HUES6 (cell line): Measurements from ENCODE around the gene GLP2R.

Source experiments
- H3K27ac ChIP-seq: 2 replicates; pipeline ENCODE4 v1.7.0; 2013; ENCODE audit warnings: low read depth, mild to moderate bottlenecking, low read length, inconsistent platforms
- H3K27me3 ChIP-seq: 2 replicates; pipeline ENCODE4 v1.6.1; 2013; ENCODE audit warnings: low read length; ENCODE audit not compliant: control insufficient read depth, insufficient read depth
- H3K36me3 ChIP-seq: 2 replicates; pipeline ENCODE4 v1.6.1; 2013; ENCODE audit warnings: low read length; ENCODE audit not compliant: control insufficient read depth, insufficient read depth
- H3K4me1 ChIP-seq: 2 replicates; pipeline ENCODE4 v1.6.1; 2013; ENCODE audit warnings: low read length; ENCODE audit not compliant: control insufficient read depth, insufficient read depth
- H3K4me3 ChIP-seq: 2 replicates; pipeline ENCODE4 v1.5.1; 2013; ENCODE audit warnings: low read depth, low read length
- H3K9ac ChIP-seq: one replicate; pipeline ENCODE4 v1.6.1; 2013; ENCODE audit warnings: mild to moderate bottlenecking, low read length
- H3K9me3 ChIP-seq: 2 replicates; pipeline ENCODE4 v1.6.1; 2013; ENCODE audit warnings: low read depth, low read length; ENCODE audit not compliant: control insufficient read depth, insufficient read depth

Gene GLP2R

DNA sequence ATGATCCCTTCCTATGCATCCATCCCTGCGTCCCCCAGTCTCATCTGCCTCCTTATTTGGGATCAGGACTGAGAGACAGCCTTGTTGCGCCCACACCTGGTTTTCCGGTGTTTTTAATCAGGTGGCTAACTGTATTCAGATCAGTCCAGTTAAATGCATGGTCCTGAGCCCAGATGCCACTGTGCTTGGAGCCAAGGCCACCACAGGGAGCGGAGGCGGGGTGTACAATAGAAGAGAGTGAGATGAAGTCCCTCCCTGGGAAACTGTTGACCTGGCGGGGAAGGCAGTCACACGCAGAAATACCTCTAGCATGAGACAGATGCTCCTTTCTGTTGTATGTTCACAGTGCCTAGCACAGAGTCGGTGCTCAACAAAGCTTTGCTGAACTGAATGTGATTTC is 73.1 kb downstream of the GLP2R start:
- H3K9me3 ChIP-seq: no peaks in the 10 kb centered on the region
- H3K9ac ChIP-seq: no peak overlapping the region
- 0 out of 2 replicates have a peak, but pooled peaks cover 4% of the 10 kb centered on the region for H3K4me1 ChIP-seq
- no peak overlapping the region for H3K27ac ChIP-seq
- no peak overlapping the region for H3K4me3 ChIP-seq
- no peaks in the 10 kb centered on the region for H3K36me3 ChIP-seq
- no peaks in the 10 kb centered on the region for H3K27me3 ChIP-seq

- Histone ChIP-seq H3K27me3 (no peaks in the 10 kb centered on the region), H3K4me3 (no peak overlapping the region), H3K36me3 (no peaks in the 10 kb centered on the region), H3K9me3 (no peaks in the 10 kb centered on the region), H3K4me1 (0 out of 2 replicates have a peak, but pooled peaks cover 4% of the 10 kb centered on the region), H3K27ac (no peak overlapping the region), H3K9ac (no peak overlapping the region)
Observed at GRCh38 chr17:9899280-9900043, 73.7 kb downstream of the GLP2R start.

DNA sequence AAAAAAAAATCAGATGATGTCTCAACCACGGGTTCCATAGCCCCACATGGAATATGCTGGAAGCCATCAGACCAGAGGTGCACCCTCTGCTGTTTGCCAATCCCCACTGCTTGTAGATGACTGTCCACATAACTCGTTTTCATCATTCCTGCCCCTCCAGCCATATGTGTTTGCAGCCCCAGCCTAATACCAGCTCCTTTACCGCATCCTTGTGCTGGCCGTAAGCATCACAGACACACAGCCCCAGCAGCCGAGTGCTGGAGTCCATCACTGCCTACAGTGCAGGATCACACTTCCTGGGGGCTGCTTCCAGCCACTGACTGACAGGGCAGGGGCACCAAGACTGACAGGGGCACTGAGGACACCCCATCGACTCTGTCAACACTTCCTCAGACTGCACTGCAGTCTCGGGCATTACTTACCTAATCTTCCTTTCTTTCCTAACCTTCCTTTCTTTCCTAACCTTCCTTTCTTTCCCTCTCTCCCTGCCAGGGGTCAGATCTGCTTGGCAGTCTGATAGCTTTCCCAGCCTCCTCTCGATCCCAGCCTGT is 74.4 kb downstream of the GLP2R start:
- H3K4me3 ChIP-seq: no peak overlapping the region
- no peak overlapping the region for H3K27ac ChIP-seq
- H3K4me1 ChIP-seq: 0 out of 2 replicates have a peak, but pooled peaks cover 4% of the 10 kb centered on the region
- no peaks in the 10 kb centered on the region for H3K9me3 ChIP-seq
- no peak overlapping the region for H3K9ac ChIP-seq
- H3K36me3 ChIP-seq: no peaks in the 10 kb centered on the region
- no peaks in the 10 kb centered on the region for H3K27me3 ChIP-seq

DNA sequence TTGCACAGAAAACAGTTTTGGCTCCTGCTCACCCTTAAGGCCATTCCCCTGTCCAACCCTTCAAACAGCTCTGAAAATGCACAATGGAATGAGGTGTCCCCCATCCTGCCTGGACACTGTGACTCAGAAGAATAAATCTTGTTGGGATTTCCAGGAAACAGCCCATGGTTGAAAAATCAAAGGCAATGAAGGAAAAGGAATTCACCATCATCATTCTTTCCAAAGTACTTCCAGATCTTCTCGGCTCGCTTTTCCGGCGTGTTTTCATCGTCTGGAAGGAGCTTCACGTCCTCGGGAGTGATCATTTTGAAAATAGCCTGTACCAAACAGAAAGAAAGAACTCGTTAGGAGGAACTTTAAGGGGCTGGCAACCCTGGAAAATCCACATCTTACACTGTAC is 75.1 kb downstream of the GLP2R start:
- Histone ChIP-seq H3K36me3 (no peaks in the 10 kb centered on the region), H3K9me3 (no peaks in the 10 kb centered on the region), H3K27ac (no peak overlapping the region), H3K4me3 (no peak overlapping the region), H3K27me3 (no peaks in the 10 kb centered on the region), H3K4me1 (0 out of 2 replicates have a peak, but pooled peaks cover 4% of the 10 kb centered on the region), H3K9ac (no peak overlapping the region)

DNA sequence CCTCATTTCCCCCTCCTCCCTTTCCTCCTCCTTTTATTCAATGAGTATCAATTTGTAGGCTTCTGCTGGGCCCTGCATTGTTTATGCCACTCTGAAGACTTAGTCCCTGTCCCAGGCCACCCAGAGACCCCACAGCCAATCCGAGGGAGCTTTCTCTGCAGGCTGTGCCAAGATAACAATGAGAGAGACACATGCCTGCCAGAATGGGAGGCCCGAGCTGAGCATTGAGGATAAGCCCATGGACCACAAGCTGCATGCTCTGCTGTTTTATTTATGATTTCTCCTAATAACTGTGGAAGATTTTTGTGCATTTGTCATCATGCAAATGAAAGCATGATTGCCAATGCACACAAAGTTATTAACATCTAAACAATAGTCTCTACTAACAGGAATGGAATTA is 76.4 kb downstream of the GLP2R start:
- Histone ChIP-seq H3K9ac (no peak overlapping the region), H3K27me3 (no peaks in the 10 kb centered on the region), H3K4me3 (no peak overlapping the region), H3K27ac (no peak overlapping the region), H3K9me3 (no peaks in the 10 kb centered on the region), H3K36me3 (no peaks in the 10 kb centered on the region), H3K4me1 (0 out of 2 replicates have a peak, but pooled peaks cover 4% of the 10 kb centered on the region)

GRCh38 chr17:9904277-9905077 is 78.8 kb downstream of the GLP2R start:
- Histone ChIP-seq H3K27ac (no peak overlapping the region), H3K9me3 (no peaks in the 10 kb centered on the region), H3K36me3 (no peaks in the 10 kb centered on the region), H3K9ac (no peak overlapping the region), H3K4me1 (peaks cover 12% of the 10 kb centered on the region; the same call in 1 of the 2 replicates), H3K4me3 (no peak overlapping the region), H3K27me3 (no peaks in the 10 kb centered on the region)

DNA sequence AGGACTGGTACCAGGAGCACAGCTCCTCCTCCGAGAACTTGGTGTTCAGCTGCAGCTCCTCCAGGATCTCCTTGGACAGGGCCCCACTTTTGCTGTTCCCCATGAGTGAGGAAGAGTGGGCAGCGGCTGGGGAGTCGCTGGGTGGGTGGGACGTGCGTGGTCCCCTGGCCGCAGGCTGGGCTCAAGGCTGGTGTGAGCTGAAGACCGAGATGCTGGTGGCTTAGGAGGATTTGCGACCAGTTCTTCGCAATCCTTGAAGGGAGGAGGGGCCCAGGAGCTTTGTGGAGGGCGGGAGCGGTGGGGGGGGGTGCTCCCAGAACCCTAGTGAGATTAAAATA is 79.3 kb downstream of the GLP2R start, which contains the start of gene RCVRN:
Gene RCVRN, minus strand, starts transcription at position 194 of the 338 bp plus-strand sequence. Its CDS starts 91 bp downstream, at position 103.
- Histone ChIP-seq H3K9ac (no peak within 1 kb of the TSS), H3K4me1 (peaks cover 11% of the 10 kb centered on the region; the same call in 1 of the 2 replicates), H3K36me3 (no peaks in the 10 kb centered on the region), H3K4me3 (no peak within 1 kb of the TSS), H3K27me3 (no peaks in the 10 kb centered on the region), H3K27ac (no peak within 1 kb of the TSS), H3K9me3 (no peaks in the 10 kb centered on the region)

GRCh38 chr17:9905902-9906301 is 80.2 kb downstream of the GLP2R start:
- Histone ChIP-seq H3K4me3 (no peak overlapping the region), H3K36me3 (no peaks in the 10 kb centered on the region), H3K9me3 (no peaks in the 10 kb centered on the region), H3K4me1 (peaks cover 11% of the 10 kb centered on the region; the same call in 1 of the 2 replicates), H3K27me3 (no peaks in the 10 kb centered on the region), H3K9ac (no peak overlapping the region), H3K27ac (no peak overlapping the region)

- peaks cover 11% of the 10 kb centered on the region; the same call in 1 of the 2 replicates for H3K4me1 ChIP-seq
- no peak overlapping the region for H3K9ac ChIP-seq
- no peak overlapping the region for H3K27ac ChIP-seq
- H3K27me3 ChIP-seq: no peaks in the 10 kb centered on the region
- no peaks in the 10 kb centered on the region for H3K36me3 ChIP-seq
- H3K4me3 ChIP-seq: no peak overlapping the region
- H3K9me3 ChIP-seq: no peaks in the 10 kb centered on the region
Observed at GRCh38 chr17:9906616-9907015, 80.9 kb downstream of the GLP2R start.

DNA sequence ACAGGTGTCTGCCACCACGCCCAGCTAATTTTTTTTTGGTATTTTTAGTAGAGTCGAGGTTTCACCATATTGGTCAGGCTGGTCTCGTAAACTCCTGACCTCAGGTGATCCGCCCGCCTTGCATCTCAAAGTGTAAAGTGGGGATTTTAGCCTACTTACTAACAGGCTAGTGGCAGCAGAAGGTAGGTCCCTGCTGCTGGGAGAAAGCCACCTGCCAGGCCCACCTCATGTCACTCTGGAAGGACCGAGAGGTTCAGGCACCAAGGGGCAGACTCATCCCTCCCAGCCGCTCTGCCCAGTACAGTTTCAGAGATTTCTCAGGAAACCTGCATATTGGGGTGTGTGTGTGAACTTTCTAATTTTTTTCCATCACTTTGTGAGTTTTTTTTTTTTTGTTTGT is 81.4 kb downstream of the GLP2R start:
- Histone ChIP-seq H3K27ac (no peak overlapping the region), H3K9me3 (no peaks in the 10 kb centered on the region), H3K9ac (no peak overlapping the region), H3K27me3 (no peaks in the 10 kb centered on the region), H3K36me3 (no peaks in the 10 kb centered on the region), H3K4me3 (no peak overlapping the region), H3K4me1 (peaks cover 11% of the 10 kb centered on the region; the same call in 1 of the 2 replicates)
